ENCODE measurements around the gene ARID1A.

DNA sequence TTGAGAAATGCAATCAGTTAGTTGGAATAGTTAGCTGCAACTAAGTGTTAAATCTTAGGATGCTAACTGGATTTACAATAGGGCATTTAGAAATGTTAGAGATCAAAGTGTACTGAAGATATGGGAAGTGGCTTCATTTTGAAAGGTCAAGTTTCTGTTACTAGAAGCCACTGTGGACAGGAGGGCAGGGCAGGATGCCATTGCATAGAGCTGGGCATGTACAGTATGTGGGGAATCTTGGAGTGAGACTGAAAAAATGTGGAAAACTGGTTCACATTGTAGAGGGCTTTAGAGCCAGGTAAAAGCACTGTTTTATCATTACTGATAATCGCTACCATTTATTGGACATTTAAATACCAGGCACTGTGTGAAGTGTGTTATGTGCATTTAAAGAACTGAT lies 31.0 kb downstream of the ARID1A start:
- TF ChIP-seq POLR2AphosphoS5 (IDR thresholded peaks at IDR 0.05), result no peak
- TF ChIP-seq, protein P1, sequence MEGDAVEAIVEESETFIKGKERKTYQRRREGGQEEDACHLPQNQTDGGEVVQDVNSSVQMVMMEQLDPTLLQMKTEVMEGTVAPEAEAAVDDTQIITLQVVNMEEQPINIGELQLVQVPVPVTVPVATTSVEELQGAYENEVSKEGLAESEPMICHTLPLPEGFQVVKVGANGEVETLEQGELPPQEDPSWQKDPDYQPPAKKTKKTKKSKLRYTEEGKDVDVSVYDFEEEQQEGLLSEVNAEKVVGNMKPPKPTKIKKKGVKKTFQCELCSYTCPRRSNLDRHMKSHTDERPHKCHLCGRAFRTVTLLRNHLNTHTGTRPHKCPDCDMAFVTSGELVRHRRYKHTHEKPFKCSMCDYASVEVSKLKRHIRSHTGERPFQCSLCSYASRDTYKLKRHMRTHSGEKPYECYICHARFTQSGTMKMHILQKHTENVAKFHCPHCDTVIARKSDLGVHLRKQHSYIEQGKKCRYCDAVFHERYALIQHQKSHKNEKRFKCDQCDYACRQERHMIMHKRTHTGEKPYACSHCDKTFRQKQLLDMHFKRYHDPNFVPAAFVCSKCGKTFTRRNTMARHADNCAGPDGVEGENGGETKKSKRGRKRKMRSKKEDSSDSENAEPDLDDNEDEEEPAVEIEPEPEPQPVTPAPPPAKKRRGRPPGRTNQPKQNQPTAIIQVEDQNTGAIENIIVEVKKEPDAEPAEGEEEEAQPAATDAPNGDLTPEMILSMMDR (IDR thresholded peaks at IDR 0.05), result no peak

Data from prostate gland (tissue), 2 donors.